ENCODE data around the gene FXYD4.
A peak's percentile ranks its signal among the peaks of the same experiment; 100 is the strongest.

FXYD4 gene

GRCh38 chr10:43396928-43397624 is 25.6 kb downstream of the FXYD4 start:
- DNase-seq, result peak; percentile 36

- DNase-seq, result no peak
Observed at GRCh38 chr10:43398939-43399319, 27.5 kb downstream of the FXYD4 start.

GRCh38 chr10:43399320-43400310 is 28.2 kb downstream of the FXYD4 start:
- no peak for DNase-seq

- no peak for DNase-seq
Observed at GRCh38 chr10:43401627-43402026, 30.2 kb downstream of the FXYD4 start.

GRCh38 chr10:43402176-43402575 is 30.7 kb downstream of the FXYD4 start:
- no peak for DNase-seq

- no peak for DNase-seq
Observed at GRCh38 chr10:43402880-43403452, 31.5 kb downstream of the FXYD4 start.

GRCh38 chr10:43403911-43404703 is 32.7 kb downstream of the FXYD4 start:
- no peak for DNase-seq

- no peak for DNase-seq
Observed at GRCh38 chr10:43404704-43405084, 33.3 kb downstream of the FXYD4 start.

- peak; percentile 38 for DNase-seq
Observed at GRCh38 chr10:43407148-43407575, 35.7 kb downstream of the FXYD4 start.

GRCh38 chr10:43407576-43408330 is 36.3 kb downstream of the FXYD4 start:
- DNase-seq, result peak; percentile 81

- no peak for DNase-seq
Observed at GRCh38 chr10:43408331-43408709, 36.9 kb downstream of the FXYD4 start.

GRCh38 chr10:43408710-43409384 is 37.4 kb downstream of the FXYD4 start, which contains the start of gene HNRNPF:
HNRNPF (minus strand) TSS chr10:43409186; CDS start chr10:43387884, 21,302 bp downstream.
- DNase-seq, result peak; percentile 92

GRCh38 chr10:43409385-43410109 is 38.1 kb downstream of the FXYD4 start:
- DNase-seq, result peak; percentile 47

- DNase-seq, result no peak
Observed at GRCh38 chr10:43410345-43410744, 38.9 kb downstream of the FXYD4 start.

GRCh38 chr10:43411536-43411935 is 40.1 kb downstream of the FXYD4 start:
- no peak for DNase-seq

GRCh38 chr10:43415544-43415943 is 44.1 kb downstream of the FXYD4 start:
- DNase-seq, result no peak

- no peak for DNase-seq
Observed at GRCh38 chr10:43417950-43418768, 46.7 kb downstream of the FXYD4 start.

- no peak for DNase-seq
Observed at GRCh38 chr10:43419997-43420368, 48.5 kb downstream of the FXYD4 start.

- DNase-seq, result peak; percentile 59
Observed at GRCh38 chr10:43420369-43421200, 49.1 kb downstream of the FXYD4 start.
